ENCODE measurements around the gene UBE2Q1.
"Not testable (repeated sequence)": the region's sequence is repeated elsewhere in the genome, so short reads cannot be mapped to it uniquely, and the experiment has no call there.

Gene UBE2Q1

GRCh38 chr1:154550657-154551056 lies 7.8 kb downstream of the UBE2Q1 start:
- no peak for DNase-seq (ENCODE audit: low read depth, low spot score)

GRCh38 chr1:154550070-154550469 lies 8.4 kb downstream of the UBE2Q1 start:
- no peak for DNase-seq (ENCODE audit: low read depth, low spot score)

- no peak for DNase-seq (ENCODE audit: low read depth, low spot score)
Observed at GRCh38 chr1:154549202-154549770, 9.2 kb downstream of the UBE2Q1 start.

- no peak for DNase-seq (ENCODE audit: low read depth, low spot score)
Observed at GRCh38 chr1:154548028-154548427, 10.4 kb downstream of the UBE2Q1 start.

GRCh38 chr1:154547105-154547732 lies 11.2 kb downstream of the UBE2Q1 start:
- no peak for DNase-seq (ENCODE audit: low read depth, low spot score)

GRCh38 chr1:154546264-154547063 lies 12.0 kb downstream of the UBE2Q1 start:
- DNase-seq (ENCODE audit: low read depth, low spot score): no peak

GRCh38 chr1:154541231-154541630 lies 17.2 kb downstream of the UBE2Q1 start:
- no peak for DNase-seq (ENCODE audit: low read depth, low spot score)

- DNase-seq (ENCODE audit: low read depth, low spot score): no peak
Observed at GRCh38 chr1:154539486-154540483, 18.7 kb downstream of the UBE2Q1 start.

GRCh38 chr1:154536570-154536969 lies 21.9 kb downstream of the UBE2Q1 start:
- no peak for DNase-seq (ENCODE audit: low read depth, low spot score)

GRCh38 chr1:154533952-154534844 lies 24.3 kb downstream of the UBE2Q1 start:
- no peak for DNase-seq (ENCODE audit: low read depth, low spot score)

- not testable (repeated sequence) for DNase-seq (ENCODE audit: low read depth, low spot score)
Observed at GRCh38 chr1:154531950-154532349, 26.5 kb downstream of the UBE2Q1 start.

GRCh38 chr1:154529308-154529707 lies 29.2 kb downstream of the UBE2Q1 start:
- DNase-seq (ENCODE audit: low read depth, low spot score): no peak

- no peak for DNase-seq (ENCODE audit: low read depth, low spot score)
Observed at GRCh38 chr1:154527192-154527591, 31.3 kb downstream of the UBE2Q1 start.

GRCh38 chr1:154524881-154525280 lies 33.6 kb downstream of the UBE2Q1 start:
- DNase-seq (ENCODE audit: low read depth, low spot score): no peak

GRCh38 chr1:154521695-154522094 lies 36.8 kb downstream of the UBE2Q1 start:
- DNase-seq (ENCODE audit: low read depth, low spot score): no peak

GRCh38 chr1:154520333-154520732 lies 38.1 kb downstream of the UBE2Q1 start:
- no peak for DNase-seq (ENCODE audit: low read depth, low spot score)

GRCh38 chr1:154519591-154519991 lies 38.9 kb downstream of the UBE2Q1 start:
- DNase-seq (ENCODE audit: low read depth, low spot score): no peak

- DNase-seq (ENCODE audit: low read depth, low spot score): no peak
Observed at GRCh38 chr1:154517661-154518060, 40.8 kb downstream of the UBE2Q1 start.

GRCh38 chr1:154514066-154514553 lies 44.4 kb downstream of the UBE2Q1 start:
- DNase-seq (ENCODE audit: low read depth, low spot score): no peak

- DNase-seq (ENCODE audit: low read depth, low spot score): no peak
Observed at GRCh38 chr1:154512760-154513159, 45.7 kb downstream of the UBE2Q1 start.

All from activated CD4-positive, CD25-positive, alpha-beta regulatory T cell treated with anti-CD3 and anti-CD28 coated beads, Interleukin-2, amount 50 U/mL, for 16 hours (primary cell).